ENCODE data around the gene PGD. TPM values are rescaled to one million over a fixed set of nuclear protein-coding genes. Genes with fewer than 3 reads are reported as not detected.
"Not testable (repeated sequence)": the region's sequence is repeated elsewhere in the genome, so short reads cannot be mapped to it uniquely, and the experiment has no call there.

PGD gene
- total RNA-seq, 2 experiments from 2014 or later = 88.3 to 91.8 TPM

DNA sequence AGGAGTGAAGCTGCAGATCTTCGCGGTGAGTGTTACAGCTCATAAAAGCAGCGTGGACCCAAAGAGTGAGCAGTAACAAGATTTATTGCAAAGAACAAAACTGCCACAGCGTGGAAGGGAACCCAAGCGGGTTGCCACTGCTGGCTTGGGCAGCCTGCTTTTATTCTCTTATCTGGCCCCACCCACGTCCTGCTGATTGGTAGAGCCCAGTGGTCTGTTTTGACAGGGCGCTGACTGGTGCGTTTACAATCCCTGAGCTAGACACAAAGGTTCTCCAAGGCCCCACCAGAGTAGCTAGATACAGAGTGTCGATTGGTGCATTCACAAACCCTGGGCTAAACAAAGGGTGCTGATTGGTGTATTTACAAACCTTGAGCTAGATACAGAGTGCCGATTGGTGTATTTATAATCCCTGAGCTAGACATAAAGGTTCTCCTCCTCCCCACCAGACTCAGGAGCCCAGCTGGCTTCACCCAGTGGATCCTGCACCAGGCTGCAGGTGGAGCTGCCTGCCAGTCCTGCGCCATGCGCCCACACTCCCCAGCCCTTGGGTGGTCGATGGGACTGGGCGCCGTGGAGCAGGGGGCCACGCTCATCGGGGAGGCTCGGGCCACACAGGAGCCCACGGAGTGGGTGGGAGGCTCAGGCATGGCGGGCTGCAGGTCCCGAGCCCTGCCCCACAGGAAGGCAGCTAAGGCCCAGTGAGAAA is 27.1 kb downstream of the PGD start:
- not testable (repeated sequence) for H3K4me3 Mint-ChIP-seq, H3K27ac Mint-ChIP-seq

DNA sequence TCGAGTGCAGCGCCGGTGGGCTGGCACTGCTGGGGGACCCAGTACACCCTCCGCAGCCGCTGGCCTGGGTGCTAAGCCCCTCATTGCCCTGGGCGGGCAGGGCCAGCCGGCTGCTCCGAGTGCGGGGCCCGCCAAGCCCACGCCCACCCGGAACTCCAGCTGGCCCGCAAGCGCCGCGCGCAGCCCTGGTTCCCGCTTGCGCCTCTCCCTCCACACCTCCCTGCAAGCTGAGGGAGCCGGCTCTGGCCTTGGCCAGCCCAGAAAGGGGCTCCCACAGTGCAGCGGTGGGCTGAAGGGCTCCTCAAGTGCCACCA is 27.6 kb downstream of the PGD start:
- H3K4me3 Mint-ChIP-seq; H3K27me3 Mint-ChIP-seq (ENCODE audit: low read depth); ATAC-seq; H3K9me3 Mint-ChIP-seq (ENCODE audit: insufficient read depth); H3K27ac Mint-ChIP-seq; H3K36me3 Mint-ChIP-seq (ENCODE audit: low read depth); DNase-seq; POLR2A ChIA-PET: not testable (repeated sequence)
- peaks cover 22% of the 10 kb centered on the region for H3K4me1 Mint-ChIP-seq (ENCODE audit: low read depth)
- CTCF ChIA-PET = interaction anchor here (0.9 to 1.0 kb wide), 2 partner anchors 8 to 216 kb away, joined by 5 read pairs; partner anchors contain the start of gene KIF1B

More for the DNA sequence above, 27.1 kb downstream of the PGD start:
- H3K36me3 Mint-ChIP-seq (ENCODE audit: low read depth); H3K27me3 Mint-ChIP-seq (ENCODE audit: low read depth); DNase-seq; ATAC-seq; POLR2A ChIA-PET; H3K9me3 Mint-ChIP-seq (ENCODE audit: insufficient read depth): not testable (repeated sequence)
- CTCF ChIA-PET = interaction anchor here (0.6 to 1.0 kb wide), 3 partner anchors 9 to 216 kb away, joined by 3 to 5 read pairs (median 5); partner anchors contain the start of gene KIF1B
- peaks cover 17% of the 10 kb centered on the region for H3K4me1 Mint-ChIP-seq (ENCODE audit: low read depth)

DNA sequence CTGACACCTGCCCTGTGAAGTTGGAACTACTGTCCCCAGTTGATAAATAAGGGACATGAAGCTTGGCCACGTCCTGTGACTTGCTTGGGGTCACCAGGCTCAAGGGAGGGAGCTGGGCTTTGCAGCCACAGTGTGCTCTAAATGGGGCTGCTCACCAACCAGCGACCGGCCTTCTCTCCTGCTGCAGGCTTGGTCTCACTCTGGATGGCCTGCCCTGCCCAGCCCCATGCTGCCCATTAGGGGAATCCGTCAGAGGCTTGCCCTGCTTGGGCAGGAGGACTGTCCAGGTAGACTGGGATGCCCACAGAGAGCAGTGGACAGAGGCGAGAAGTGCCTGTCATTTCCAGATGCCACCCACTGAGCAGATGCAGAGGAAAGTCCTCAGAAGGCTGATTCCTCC is 30.1 kb downstream of the PGD start:
- no peak for DNase-seq
- ChIA-PET POLR2A (interaction anchor here (1.0 kb wide), 1 partner anchor 65 kb away, joined by 3 read pairs; no protein-coding TSS in a partner anchor), CTCF (interaction anchor here (0.9 to 4.0 kb wide), 16 partner anchors 11 to 486 kb away, joined by 3 to 127 read pairs (median 14); partner anchors contain the start of genes KIF1B, LZIC, NMNAT1 and PGD)
- Mint-ChIP-seq H3K4me1 (ENCODE audit: low read depth) (peaks cover 27% of the 10 kb centered on the region), H3K4me3 (peak overlapping the region; percentile 93), H3K36me3 (ENCODE audit: low read depth) (no peaks in the 10 kb centered on the region), H3K27ac (no peak overlapping the region), H3K9me3 (ENCODE audit: insufficient read depth) (no peaks in the 10 kb centered on the region), H3K27me3 (ENCODE audit: low read depth) (no peaks in the 10 kb centered on the region)
- no peak for ATAC-seq

GRCh38 chr1:10429868-10430215 is 31.0 kb downstream of the PGD start:
- no peaks in the 10 kb centered on the region for H3K9me3 Mint-ChIP-seq (ENCODE audit: insufficient read depth)
- H3K27ac Mint-ChIP-seq = peak overlapping the region; percentile 95
- peak; percentile 2 for ATAC-seq
- POLR2A ChIA-PET = interaction anchor here (0.6 to 2.7 kb wide), 4 partner anchors 43 to 193 kb away, joined by 3 to 14 read pairs (median 4); no protein-coding TSS in a partner anchor
- DNase-seq = peak; percentile 44
- H3K36me3 Mint-ChIP-seq (ENCODE audit: low read depth) = no peaks in the 10 kb centered on the region
- no peaks in the 10 kb centered on the region for H3K27me3 Mint-ChIP-seq (ENCODE audit: low read depth)
- CTCF ChIA-PET = interaction anchor here (0.6 to 4.0 kb wide), 25 partner anchors 13 to 486 kb away, joined by 3 to 127 read pairs (median 5); partner anchors contain the start of genes KIF1B, LZIC, NMNAT1 and PGD
- peak overlapping the region; percentile 93 for H3K4me3 Mint-ChIP-seq
- peaks cover 27% of the 10 kb centered on the region for H3K4me1 Mint-ChIP-seq (ENCODE audit: low read depth)

- H3K27me3 Mint-ChIP-seq (ENCODE audit: low read depth) = no peaks in the 10 kb centered on the region
These were observed 31.6 kb downstream of the PGD start, which contains the start of gene CENPS for GRCh38 chr1:10430216-10431069. Gene CENPS, plus strand, starts transcription at chr1:10430433. Its CDS starts 85 bp downstream, at chr1:10430518.

GRCh38 chr1:10431070-10431730 is 32.3 kb downstream of the PGD start:
- Mint-ChIP-seq H3K9me3 (ENCODE audit: insufficient read depth) (no peaks in the 10 kb centered on the region), H3K27ac (peak overlapping the region; percentile 95), H3K27me3 (ENCODE audit: low read depth) (no peaks in the 10 kb centered on the region), H3K36me3 (ENCODE audit: low read depth) (no peaks in the 10 kb centered on the region), H3K4me3 (peak overlapping the region; percentile 93), H3K4me1 (ENCODE audit: low read depth) (peaks cover 27% of the 10 kb centered on the region)
- ATAC-seq (no peak), DNase-seq (peak; percentile 46)
- CTCF ChIA-PET = interaction anchor here (0.7 to 4.0 kb wide), 19 partner anchors 13 to 488 kb away, joined by 3 to 127 read pairs (median 4); partner anchors contain the start of genes DFFA, KIF1B, LZIC and NMNAT1
- POLR2A ChIA-PET = interaction anchor here (0.6 to 2.7 kb wide), 6 partner anchors 16 to 221 kb away, joined by 3 to 14 read pairs (median 3); partner anchors contain the start of genes KIF1B and PEX14

More at GRCh38 chr1:10430216-10431069, 31.6 kb downstream of the PGD start, which contains the start of gene CENPS:
- DNase-seq (peak; percentile 93), ATAC-seq (peak; percentile 89)
- POLR2A ChIA-PET = interaction anchor here (0.6 to 2.7 kb wide), 9 partner anchors 15 to 220 kb away, joined by 3 to 14 read pairs (median 3); partner anchors contain the start of genes KIF1B and PEX14
- Mint-ChIP-seq H3K9me3 (ENCODE audit: insufficient read depth) (no peaks in the 10 kb centered on the region), H3K27ac (peak within 1 kb of the TSS; percentile 95), H3K36me3 (ENCODE audit: low read depth) (no peaks in the 10 kb centered on the region), H3K4me1 (ENCODE audit: low read depth) (peaks cover 27% of the 10 kb centered on the region), H3K4me3 (peak within 1 kb of the TSS; percentile 93)
- CTCF ChIA-PET = interaction anchor here (0.6 to 4.0 kb wide), 34 partner anchors 12 to 487 kb away, joined by 3 to 127 read pairs (median 4); partner anchors contain the start of genes DFFA, KIF1B, LZIC and NMNAT1

DNA sequence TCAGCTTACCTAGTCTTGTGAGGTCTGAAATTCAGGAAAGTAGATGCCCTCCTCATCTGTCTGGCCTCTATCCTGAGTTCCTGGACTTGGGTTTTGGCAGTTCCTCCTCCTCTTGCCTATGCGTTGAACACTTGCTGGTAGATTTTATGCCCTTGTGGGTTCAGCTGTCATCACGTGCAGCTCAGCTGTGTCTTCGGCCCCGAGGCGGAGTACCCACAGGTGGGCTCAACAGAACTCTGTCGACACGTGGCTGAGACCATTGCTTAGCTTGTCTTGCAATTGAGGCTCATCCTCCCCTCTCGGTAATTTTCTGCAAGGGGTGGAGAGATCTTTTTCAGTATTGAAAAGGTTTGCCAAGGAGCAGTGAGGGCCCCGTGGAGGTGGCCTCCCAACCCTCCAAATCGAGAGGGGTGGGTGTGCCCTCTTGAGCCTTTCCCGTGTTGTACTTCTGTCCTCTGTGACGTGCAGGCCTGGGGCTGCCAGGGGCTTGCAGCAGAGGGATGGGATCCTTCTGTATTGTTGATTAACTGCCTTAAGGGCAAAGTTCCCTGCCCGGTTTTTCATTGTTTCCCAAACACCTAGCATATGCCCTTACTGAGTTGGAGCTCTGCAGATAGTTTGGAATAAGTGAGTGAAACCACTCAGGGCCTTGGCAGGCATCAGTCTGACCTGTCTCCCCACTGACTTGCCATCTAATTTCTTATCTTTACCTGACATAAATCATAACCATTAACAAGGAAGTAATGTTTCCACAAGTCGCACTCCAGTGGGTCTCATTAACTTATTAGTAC is 34.2 kb downstream of the PGD start:
- H3K4me1 Mint-ChIP-seq (ENCODE audit: low read depth) = peaks cover 25% of the 10 kb centered on the region
- ChIA-PET CTCF (interaction anchor here (1.2 to 7.2 kb wide), 3 partner anchors 9 to 74 kb away, joined by 3 to 50 read pairs (median 4); no protein-coding TSS in a partner anchor), POLR2A (interaction anchor here (0.6 kb wide), 1 partner anchor 245 kb away, joined by 3 read pairs; no protein-coding TSS in a partner anchor)
- no peaks in the 10 kb centered on the region for H3K27me3 Mint-ChIP-seq (ENCODE audit: low read depth)
- no peak overlapping the region for H3K4me3 Mint-ChIP-seq
- DNase-seq (no peak), ATAC-seq (no peak)
- no peaks in the 10 kb centered on the region for H3K36me3 Mint-ChIP-seq (ENCODE audit: low read depth)
- no peak overlapping the region for H3K27ac Mint-ChIP-seq
- no peaks in the 10 kb centered on the region for H3K9me3 Mint-ChIP-seq (ENCODE audit: insufficient read depth)

GRCh38 chr1:10433790-10434189 is 34.9 kb downstream of the PGD start:
- no peaks in the 10 kb centered on the region for H3K27me3 Mint-ChIP-seq (ENCODE audit: low read depth)
- peaks cover 25% of the 10 kb centered on the region for H3K4me1 Mint-ChIP-seq (ENCODE audit: low read depth)
- DNase-seq (no peak), ATAC-seq (no peak)
- CTCF ChIA-PET = interaction anchor here (1.9 to 7.2 kb wide), 3 partner anchors 8 to 73 kb away, joined by 4 to 50 read pairs (median 5); no protein-coding TSS in a partner anchor
- H3K9me3 Mint-ChIP-seq (ENCODE audit: insufficient read depth) = no peaks in the 10 kb centered on the region
- no peaks in the 10 kb centered on the region for H3K36me3 Mint-ChIP-seq (ENCODE audit: low read depth)
- H3K27ac Mint-ChIP-seq = no peak overlapping the region
- no peak overlapping the region for H3K4me3 Mint-ChIP-seq
- POLR2A ChIA-PET = interaction anchor here (0.6 kb wide), 1 partner anchor 246 kb away, joined by 3 read pairs; no protein-coding TSS in a partner anchor

- DNase-seq (no peak), ATAC-seq (no peak)
- no peak overlapping the region for H3K4me3 Mint-ChIP-seq
- ChIA-PET POLR2A (interaction anchor here (0.5 kb wide), 1 partner anchor 59 kb away, joined by 3 read pairs; no protein-coding TSS in a partner anchor), CTCF (interaction anchor here (1.2 to 7.2 kb wide), 3 partner anchors 9 to 60 kb away, joined by 3 to 50 read pairs (median 5); no protein-coding TSS in a partner anchor)
- H3K27ac Mint-ChIP-seq = no peak overlapping the region
- H3K27me3 Mint-ChIP-seq (ENCODE audit: low read depth) = no peaks in the 10 kb centered on the region
- no peaks in the 10 kb centered on the region for H3K9me3 Mint-ChIP-seq (ENCODE audit: insufficient read depth)
- peaks cover 23% of the 10 kb centered on the region for H3K4me1 Mint-ChIP-seq (ENCODE audit: low read depth)
- no peaks in the 10 kb centered on the region for H3K36me3 Mint-ChIP-seq (ENCODE audit: low read depth)
These were observed 35.7 kb downstream of the PGD start for GRCh38 chr1:10434590-10434989.

GRCh38 chr1:10437052-10437451 is 38.2 kb downstream of the PGD start:
- POLR2A ChIA-PET = interaction anchor here (0.6 kb wide), 1 partner anchor 121 kb away, joined by 3 read pairs; no protein-coding TSS in a partner anchor
- peaks cover 1% of the 10 kb centered on the region for H3K36me3 Mint-ChIP-seq (ENCODE audit: low read depth)
- CTCF ChIA-PET = interaction anchor here (7.2 kb wide), 1 partner anchor 57 kb away, joined by 50 read pairs; no protein-coding TSS in a partner anchor
- peaks cover 3% of the 10 kb centered on the region for H3K4me1 Mint-ChIP-seq (ENCODE audit: low read depth)
- no peak overlapping the region for H3K27ac Mint-ChIP-seq
- DNase-seq = no peak
- ATAC-seq = no peak
- no peaks in the 10 kb centered on the region for H3K27me3 Mint-ChIP-seq (ENCODE audit: low read depth)
- H3K4me3 Mint-ChIP-seq = no peak overlapping the region
- H3K9me3 Mint-ChIP-seq (ENCODE audit: insufficient read depth) = no peaks in the 10 kb centered on the region

All from activated CD8-positive, alpha-beta T cell treated with anti-CD3 and anti-CD28 coated beads, Interleukin-2, amount 10 ng/mL, durations not matched to agents 7 days and 5 days (primary cell).